K562 (cell line): ENCODE data around the gene PPP1R10. TPM values are rescaled to one million over a fixed set of nuclear protein-coding genes. Genes with fewer than 3 reads are reported as not detected.

ENCODE experiments used
- ATAC-seq: fragments of 200-7000 bp; cut with Tn5 transposase; 3 replicates; pipeline ENCODE4 v1.9.1; 2020; ENCODE audit warnings: moderate library complexity
- BruUV-seq: library from RNA; stranded (reverse); fragments of 400-500 nt; replicated peaks from 2 replicates; lab custom pipeline; 2021; lab: Mats Ljungman, UMichigan
- CTCF ChIA-PET: fragments of 300-600 bp; formaldehyde crosslinking; extraction: SDS; loops from one replicate; lab custom pipeline; 2021; ENCODE audit warnings: low intra/inter-chr PET ratio; lab: Yijun Ruan, JAX
- POLR2A ChIA-PET: fragments of 300-600, 350-650 bp; sonication (Branson Sonifier 250); formaldehyde crosslinking; extraction: SDS; loops from one replicate; lab custom pipeline; 2021; ENCODE audit warnings: antibody characterized with exemption, inconsistent platforms; lab: Yijun Ruan, JAX
- DNase-seq, 4 experiments: peaks; one replicate each; pipeline versions ENCODE4 v3.0.0 to v3.0.0-alpha.2; 2011 to 2018; ENCODE audit warnings: low spot score in 3 of 4, mixed read lengths in 3 of 4; ENCODE audit errors: extremely low read depth in 1 of 4
- FAIRE-seq: peaks from 2 replicates; lab custom pipeline; 2011; peaks lifted over from hg19 to GRCh38; lab: Jason Lieb, UNC
- H2AFZ ChIP-seq: 2 replicates; pipeline ENCODE4 v1.6.0; 2011; ENCODE audit warnings: low read depth, low read length, control low read depth, inconsistent platforms
- H3K27ac ChIP-seq: fragments of 200-600 bp; 3 replicates; pipeline ENCODE4 v1.8.0; 2011; ENCODE audit warnings: low read depth, mild to moderate bottlenecking, control low read depth, inconsistent platforms, low read length, moderate library complexity, mixed read lengths; ENCODE audit errors: extremely low read depth
- H3K27me3 ChIP-seq, 2 experiments: fragments of 300-600 bp in 1 of 2; 2 replicates in 1 of 2; 3 replicates in 1 of 2; pipeline versions ENCODE4 v1.6.0 to v1.8.0; 2011; ENCODE audit warnings: inconsistent platforms in 2 of 2, low read length in 2 of 2, mild to moderate bottlenecking in 1 of 2, mixed read lengths in 1 of 2, moderate library complexity in 1 of 2; ENCODE audit not compliant: control insufficient read depth in 2 of 2, insufficient read depth in 2 of 2
- H3K36me3 ChIP-seq: fragments of 300-600 bp; 3 replicates; pipeline ENCODE4 v1.8.0; 2011; ENCODE audit warnings: mild to moderate bottlenecking, low read length, inconsistent platforms; ENCODE audit not compliant: control insufficient read depth, insufficient read depth
- H3K4me1 ChIP-seq, 2 experiments: fragments of 200-600 bp in 1 of 2; replicated peaks in 1 of 2; 2 replicates in 1 of 2; 3 replicates in 1 of 2; pipeline versions ENCODE4 v1.5.1 to v1.8.0; 2011; ENCODE audit warnings: inconsistent platforms in 2 of 2, low read length in 2 of 2, mild to moderate bottlenecking in 1 of 2, mixed read lengths in 1 of 2, moderate library complexity in 1 of 2; ENCODE audit not compliant: control insufficient read depth in 2 of 2, insufficient read depth in 2 of 2
- H3K4me2 ChIP-seq: 2 replicates; pipeline ENCODE4 v1.6.1; 2011; ENCODE audit warnings: low read length, control low read depth, inconsistent platforms, mixed read lengths; ENCODE audit not compliant: insufficient read depth
- H3K4me3 ChIP-seq: fragments of 200-600 bp; sonication (generic), shearing (Covaris generic); 2 replicates; pipeline ENCODE4 v1.5.1; 2016; ENCODE audit warnings: control low read depth, inconsistent platforms
- H3K79me2 ChIP-seq: fragments of 200-600 bp; 3 replicates; pipeline ENCODE4 v1.8.0; 2011; ENCODE audit warnings: low read length, inconsistent platforms; ENCODE audit not compliant: control insufficient read depth, insufficient read depth
- H3K9ac ChIP-seq, 2 experiments: 2 replicates each; pipeline versions ENCODE4 v1.6.0 to v1.6.1; 2011; ENCODE audit warnings: low read depth in 2 of 2, low read length in 2 of 2, control low read depth in 1 of 2, inconsistent platforms in 1 of 2, mild to moderate bottlenecking in 1 of 2, mixed read lengths in 1 of 2; ENCODE audit not compliant: insufficient read depth in 1 of 2
- H3K9me1 ChIP-seq: one replicate; pipeline ENCODE4 v1.6.0; 2011; ENCODE audit warnings: inconsistent platforms, mild to moderate bottlenecking, low read length, moderate library complexity; ENCODE audit not compliant: control insufficient read depth, insufficient read depth
- H3K9me3 ChIP-seq: replicated peaks from 2 replicates; pipeline ENCODE4 v1.5.1; 2011; ENCODE audit warnings: low read depth, low read length, inconsistent platforms; ENCODE audit not compliant: control insufficient read depth, insufficient read depth
- H4K20me1 ChIP-seq: replicated peaks from 2 replicates; pipeline ENCODE4 v1.6.1; 2011; ENCODE audit warnings: low read length, inconsistent platforms, mixed read lengths; ENCODE audit not compliant: control insufficient read depth, insufficient read depth
- BRD4 ChIP-seq: fragments of 200-600 bp; sonication (generic); IDR thresholded peaks from 2 replicates; pipeline ENCODE4 v1.6.1; 2017; ENCODE audit warnings: inconsistent platforms
- EHMT2 ChIP-seq: fragments of 450-650 bp; IDR thresholded peaks from 2 replicates; pipeline ENCODE4 v1.6.1; 2018; ENCODE audit warnings: antibody characterized with exemption
- ELF4 ChIP-seq: fragments of 450-650 bp; formaldehyde crosslinking; IDR thresholded peaks from 2 replicates; pipeline ENCODE4 v1.4.0; 2022; ENCODE audit warnings: missing genetic modification characterization
- EP300 ChIP-seq: IDR thresholded peaks from 2 replicates; pipeline ENCODE4 v1.6.1; 2012; ENCODE audit warnings: low read length, improper control_type of control experiment
- FOXA3 ChIP-seq, 2 experiments: fragments of 450-650 bp in 1 of 2; sonication (generic) in 1 of 2; formaldehyde crosslinking; IDR thresholded peaks in 1 of 2; conservative IDR thresholded peaks in 1 of 2; 2 replicates each; pipeline versions ENCODE4 v1.4.0 to v1.8.0; 2020 to 2022; ENCODE audit warnings: mild to moderate bottlenecking in 2 of 2, missing genetic modification reagents in 1 of 2
- JUN ChIP-seq, 2 experiments: sonication (generic) in 1 of 2; formaldehyde crosslinking in 1 of 2; IDR thresholded peaks; 2 replicates each; pipeline versions ENCODE4 v1.6.1 to v1.8.0; 2012 to 2022; ENCODE audit warnings: borderline replicate concordance in 2 of 2, mild to moderate bottlenecking in 2 of 2, improper control_type of control experiment in 1 of 2, low read depth in 1 of 2, low read length in 1 of 2, missing genetic modification reagents in 1 of 2
- RUNX1 ChIP-seq: sonication (generic); IDR thresholded peaks from 2 replicates; pipeline ENCODE4 v1.6.1; 2016; ENCODE audit warnings: antibody characterized with exemption, low read depth
- THRAP3 ChIP-seq: fragments of 450-650 bp; IDR thresholded peaks from 2 replicates; pipeline ENCODE4 v1.6.1; 2016; ENCODE audit warnings: mild to moderate bottlenecking, inconsistent platforms, borderline replicate concordance
- YY1 ChIP-seq, 3 experiments: IDR thresholded peaks; 2 replicates each; pipeline ENCODE4 v1.6.1; 2011; ENCODE audit warnings: low read length in 2 of 3, mild to moderate bottlenecking in 2 of 3, moderate library complexity in 2 of 3, borderline replicate concordance in 1 of 3, control low read depth in 1 of 3, low read depth in 1 of 3; ENCODE audit not compliant: insufficient read depth in 3 of 3, insufficient replicate concordance in 2 of 3, control insufficient read depth in 1 of 3, insufficient read length in 1 of 3; ENCODE audit errors: extremely low read depth in 1 of 3
- ZEB2 ChIP-seq: fragments of 450-650 bp; IDR thresholded peaks from 2 replicates; pipeline ENCODE4 v1.6.1; 2016
- WGBS: fragments of 100-300 bp; shearing (Covaris generic); methylation state at CpG from one replicate; pipeline ENCODE4 v1.1.6; 2016; ENCODE audit warnings: low coverage, mixed read lengths; ENCODE audit not compliant: insufficient coverage; ENCODE audit errors: missing lambda C conversion rate; 5-methylcytosine and 5-hydroxymethylcytosine counted together
- in situ Hi-C: fragments of 300-500 bp; cut with MboI; formaldehyde crosslinking; loops from 4 replicates; pipeline ENCODE4 v1.15.0; 2018; ENCODE audit warnings: inconsistent platforms, mixed read lengths
- intact Hi-C: fragments of 100-400 bp; cut with micrococcal nuclease; formaldehyde crosslinking; loops from 2 replicates; pipeline ENCODE4 v1.14.2; 2022
- polyA plus RNA-seq, 8 experiments: library from polyadenylated mRNA; depleted of rRNA in 4 of 8; stranded (reverse) in 5 of 8; unstranded in 3 of 8; fragments of >200 nt; fragmentation: Nextera tagmentation in 2 of 8; fragmentation: Illumina TruSeq in 1 of 8; extraction: Ambion mirVana in 2 of 8; extraction: Trizol in 1 of 8; gene quantifications; 2 replicates each; pipeline versions ENCODE4 v1.2.1 to v1.2.3, GENCODE V29; 2011 to 2014; ENCODE audit warnings: inconsistent platforms in 1 of 8, missing spikeins in 1 of 8
- total RNA-seq, 7 experiments: library from RNA; depleted of rRNA in 6 of 7; stranded (reverse); fragments of >200 nt in 6 of 7; fragmentation: Illumina TruSeq in 2 of 7; extraction: Trizol in 2 of 7; gene quantifications; 2 replicates each; pipeline versions ENCODE4 v1.2.1 to v1.2.3, GENCODE V29; 2011 to 2021; ENCODE audit warnings: low replicate concordance in 1 of 7
- TF ChIP-seq, protein P1 (sequence below): fragments of 150-350 bp; conservative IDR thresholded peaks from 2 replicates; pipeline ENCODE4 v1.6.1; 2014; ENCODE audit warnings: low read length
- TF ChIP-seq, protein P2 (sequence below): IDR thresholded peaks from 3 replicates; pipeline ENCODE4 v1.6.1; 2011; ENCODE audit warnings: borderline replicate concordance, mild to moderate bottlenecking; ENCODE audit not compliant: insufficient read length, insufficient read depth

The PPP1R10 gene
- total and polyA plus RNA-seq, 9 of the 15 experiments (the other 6 are each of a cell fraction or from before 2014, with no cell fraction given) = 14.1 to 65.5 (median 32.6) TPM

DNA sequence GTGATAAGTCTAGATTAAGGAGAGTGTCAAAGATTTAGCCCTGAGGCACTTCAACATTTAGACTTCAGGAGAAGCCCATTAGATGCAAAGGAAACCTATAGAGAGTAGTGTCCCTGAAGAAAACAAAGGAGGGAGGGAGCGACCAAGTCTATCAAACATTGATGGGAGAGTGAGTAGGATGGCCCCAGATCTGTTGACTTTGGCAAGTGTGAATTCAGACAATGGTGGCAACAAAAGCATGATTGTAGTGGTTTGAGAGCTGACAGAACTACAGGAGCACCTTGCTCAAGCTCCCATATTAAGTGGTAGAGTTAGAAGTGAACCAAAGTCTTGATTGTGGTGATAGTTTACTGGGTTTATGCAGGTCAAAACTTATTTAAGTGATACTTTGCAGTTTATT is 46.8 kb downstream of the PPP1R10 start:
- Histone ChIP-seq H3K9me1 (peaks cover 10% of the 10 kb centered on the region), H3K27ac (peak overlapping the region; percentile 92), H3K27me3 (no peaks in the 10 kb centered on the region), H3K9ac (peak overlapping the region; percentile 40 to 84), H2AFZ (peak overlapping the region; percentile 87), H3K4me2 (peak overlapping the region; percentile 90), H3K4me3 (peak overlapping the region; percentile 67), H3K4me1 (peaks cover 24 to 39% of the 10 kb centered on the region in 2 experiments), H3K79me2 (peaks cover 58% of the 10 kb centered on the region), H3K9me3 (no peaks in the 10 kb centered on the region), H3K36me3 (peaks cover 44% of the 10 kb centered on the region), H4K20me1 (peaks cover 12% of the 10 kb centered on the region; the same call in 1 of the 2 replicates)
- POLR2A ChIA-PET = interaction anchor here (0.5 to 3.2 kb wide), 14 partner anchors 10 to 509 kb away, joined by 3 to 38 read pairs (median 4); partner anchors contain the start of genes GNL1, POLR1H and PRR3
- DNase-seq (no peak), FAIRE-seq (no peak), ATAC-seq (no peak)
- peak in 1 of 3 experiments; percentile 9 for TF ChIP-seq YY1 (IDR thresholded peaks at IDR 0.05; ENCODE audit: borderline replicate concordance in 1 of 3, control insufficient read depth in 1 of 3, extremely low read depth in 1 of 3, insufficient read depth in 3 of 3, insufficient read length in 1 of 3, insufficient replicate concordance in 2 of 3, low read depth in 1 of 3, low read length in 2 of 3)
- no peak for TF ChIP-seq RUNX1
- no peak for TF ChIP-seq THRAP3
- no peak for TF ChIP-seq EP300
- TF ChIP-seq, protein P1, sequence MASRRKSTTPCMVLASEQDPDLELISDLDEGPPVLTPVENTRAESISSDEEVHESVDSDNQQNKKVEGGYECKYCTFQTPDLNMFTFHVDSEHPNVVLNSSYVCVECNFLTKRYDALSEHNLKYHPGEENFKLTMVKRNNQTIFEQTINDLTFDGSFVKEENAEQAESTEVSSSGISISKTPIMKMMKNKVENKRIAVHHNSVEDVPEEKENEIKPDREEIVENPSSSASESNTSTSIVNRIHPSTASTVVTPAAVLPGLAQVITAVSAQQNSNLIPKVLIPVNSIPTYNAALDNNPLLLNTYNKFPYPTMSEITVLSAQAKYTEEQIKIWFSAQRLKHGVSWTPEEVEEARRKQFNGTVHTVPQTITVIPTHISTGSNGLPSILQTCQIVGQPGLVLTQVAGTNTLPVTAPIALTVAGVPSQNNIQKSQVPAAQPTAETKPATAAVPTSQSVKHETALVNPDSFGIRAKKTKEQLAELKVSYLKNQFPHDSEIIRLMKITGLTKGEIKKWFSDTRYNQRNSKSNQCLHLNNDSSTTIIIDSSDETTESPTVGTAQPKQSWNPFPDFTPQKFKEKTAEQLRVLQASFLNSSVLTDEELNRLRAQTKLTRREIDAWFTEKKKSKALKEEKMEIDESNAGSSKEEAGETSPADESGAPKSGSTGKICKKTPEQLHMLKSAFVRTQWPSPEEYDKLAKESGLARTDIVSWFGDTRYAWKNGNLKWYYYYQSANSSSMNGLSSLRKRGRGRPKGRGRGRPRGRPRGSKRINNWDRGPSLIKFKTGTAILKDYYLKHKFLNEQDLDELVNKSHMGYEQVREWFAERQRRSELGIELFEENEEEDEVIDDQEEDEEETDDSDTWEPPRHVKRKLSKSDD = no peak
- no peak for TF ChIP-seq JUN (IDR thresholded peaks at IDR 0.05; ENCODE audit: borderline replicate concordance, low read depth, low read length)
- TF ChIP-seq JUN (CRISPR knock-in tag; IDR thresholded peaks at IDR 0.05; ENCODE audit: borderline replicate concordance) = 0 out of 2 replicates have a peak, but pooled peaks have one; percentile 42
- TF ChIP-seq EHMT2 = peak; percentile 57; the same call in 1 of the 2 replicates
- TF ChIP-seq FOXA3 (CRISPR knock-in tag; conservative IDR thresholded peaks at IDR 0.05 in 1 of 2, IDR thresholded peaks at IDR 0.05 in 1 of 2) = peak in 1 of 2 experiments; percentile 26; a peak in 1 of 4 replicates
- TF ChIP-seq, protein P2, sequence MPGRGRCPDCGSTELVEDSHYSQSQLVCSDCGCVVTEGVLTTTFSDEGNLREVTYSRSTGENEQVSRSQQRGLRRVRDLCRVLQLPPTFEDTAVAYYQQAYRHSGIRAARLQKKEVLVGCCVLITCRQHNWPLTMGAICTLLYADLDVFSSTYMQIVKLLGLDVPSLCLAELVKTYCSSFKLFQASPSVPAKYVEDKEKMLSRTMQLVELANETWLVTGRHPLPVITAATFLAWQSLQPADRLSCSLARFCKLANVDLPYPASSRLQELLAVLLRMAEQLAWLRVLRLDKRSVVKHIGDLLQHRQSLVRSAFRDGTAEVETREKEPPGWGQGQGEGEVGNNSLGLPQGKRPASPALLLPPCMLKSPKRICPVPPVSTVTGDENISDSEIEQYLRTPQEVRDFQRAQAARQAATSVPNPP = no peak
- TF ChIP-seq ELF4 (CRISPR knock-in tag) = no peak
- no peak for TF ChIP-seq BRD4
- TF ChIP-seq ZEB2 = no peak
- 0% methylated on average over 1 of the region's 1 CpG for WGBS
- CTCF ChIA-PET = no interaction called here
- in situ Hi-C loops (no loop called here), intact Hi-C loops (no loop called here)
- BruUV-seq = no TSS peak
